GM12878 (cell line): Measurements from ENCODE around the gene SNED1. TPM values are rescaled to one million over a fixed set of nuclear protein-coding genes. Genes with fewer than 3 reads are reported as not detected.

Source experiments
- ATAC-seq: fragments of 200-7000 bp; cut with Tn5 transposase; 3 replicates; pipeline ENCODE4 v1.9.1; 2020; ENCODE audit warnings: mild to moderate bottlenecking, moderate library complexity
- Bru-seq: library from RNA; stranded (reverse); fragments of 400-500 nt; gene quantifications from one replicate; lab custom pipeline; 2021; lab: Mats Ljungman, UMichigan
- BruChase-seq, 2 experiments: library from RNA; stranded (reverse); fragments of 400-500 nt; gene quantifications; one replicate each; lab custom pipeline; 2021; lab: Mats Ljungman, UMichigan
- BruUV-seq: library from RNA; stranded (reverse); fragments of 400-500 nt; replicated peaks from 2 replicates; lab custom pipeline; 2021; lab: Mats Ljungman, UMichigan
- CTCF ChIA-PET: fragments of 300-600 bp; sonication (Branson Sonifier 250); formaldehyde crosslinking; extraction: SDS; loops from one replicate; lab custom pipeline; 2021; ENCODE audit warnings: inconsistent platforms; lab: Yijun Ruan, JAX
- POLR2A ChIA-PET: fragments of 350-600 bp; formaldehyde crosslinking; extraction: SDS; loops from one replicate; lab custom pipeline; 2021; ENCODE audit warnings: inconsistent platforms; lab: Charles Lee
- RAD21 ChIA-PET: fragments of 300-600 bp; sonication (Branson Sonifier 250); formaldehyde crosslinking; loops from one replicate; lab custom pipeline; 2023; ENCODE audit warnings: antibody characterized with exemption; ENCODE audit not compliant: unreplicated experiment; lab: Charles Lee
- SMC1A ChIA-PET: fragments of 300-600 bp; sonication (Branson Sonifier 250); formaldehyde crosslinking; loops from one replicate; lab custom pipeline; 2023; ENCODE audit not compliant: unreplicated experiment, uncharacterized antibody; lab: Charles Lee
- DNase-seq: peaks from one replicate; pipeline ENCODE4 v3.0.0-alpha.2; 2011; ENCODE audit warnings: low read depth, low spot score
- FAIRE-seq: peaks from 3 replicates; lab custom pipeline; 2011; peaks lifted over from hg19 to GRCh38; lab: Jason Lieb, UNC
- H2AFZ ChIP-seq: 2 replicates; pipeline ENCODE4 v1.6.0; 2011; ENCODE audit warnings: low read depth, low read length, control low read depth; ENCODE audit not compliant: control insufficient read depth
- H3K27ac ChIP-seq: 2 replicates; pipeline ENCODE4 v1.5.1; 2011; ENCODE audit warnings: control low read depth; ENCODE audit not compliant: control insufficient read depth, insufficient read depth
- H3K27me3 ChIP-seq, 2 experiments: replicated peaks in 1 of 2; 2 replicates each; pipeline versions ENCODE4 v1.6.0 to v1.6.1; 2011; ENCODE audit warnings: low read length in 1 of 2; ENCODE audit not compliant: control insufficient read depth in 2 of 2, insufficient read depth in 2 of 2
- H3K36me3 ChIP-seq, 2 experiments: 2 replicates each; pipeline ENCODE4 v1.5.1; 2011; ENCODE audit warnings: low read length in 1 of 2; ENCODE audit not compliant: control insufficient read depth in 2 of 2, insufficient read depth in 2 of 2
- H3K4me1 ChIP-seq: 2 replicates; pipeline ENCODE4 v1.6.1; 2011; ENCODE audit warnings: mild to moderate bottlenecking, low read length, moderate library complexity, mixed read lengths; ENCODE audit not compliant: control insufficient read depth, insufficient read depth
- H3K4me2 ChIP-seq: 2 replicates; pipeline ENCODE4 v1.6.0; 2011; ENCODE audit warnings: control low read depth; ENCODE audit not compliant: control insufficient read depth, insufficient read depth
- H3K4me3 ChIP-seq: fragments of 200-600 bp; sonication (generic); 2 replicates; pipeline ENCODE4 v1.5.1; 2016
- H3K79me2 ChIP-seq: 2 replicates; pipeline ENCODE4 v1.6.0; 2011; ENCODE audit warnings: low read length; ENCODE audit not compliant: control insufficient read depth, insufficient read depth
- H3K9ac ChIP-seq: 2 replicates; pipeline ENCODE4 v1.8.0; 2011; ENCODE audit warnings: low read length, control low read depth, mixed read lengths; ENCODE audit not compliant: control insufficient read depth, insufficient read depth
- H3K9me3 ChIP-seq: replicated peaks from 3 replicates; pipeline ENCODE4 v1.5.1; 2011; ENCODE audit warnings: mild to moderate bottlenecking, low read length; ENCODE audit not compliant: control insufficient read depth, insufficient read depth
- H4K20me1 ChIP-seq: 2 replicates; pipeline ENCODE4 v1.6.0; 2011; ENCODE audit not compliant: control insufficient read depth, insufficient read depth
- HDAC2 ChIP-seq: fragments of 200-600 bp; sonication (generic); IDR thresholded peaks from 2 replicates; pipeline ENCODE4 v1.6.1; 2017
- KLF5 ChIP-seq: fragments of 450-650 bp; IDR thresholded peaks from 2 replicates; pipeline ENCODE4 v1.6.1; 2014; ENCODE audit warnings: mild to moderate bottlenecking; ENCODE audit not compliant: partially characterized antibody
- NFIC ChIP-seq: IDR thresholded peaks from 2 replicates; pipeline ENCODE4 v1.6.1; 2012; ENCODE audit warnings: low read depth, mild to moderate bottlenecking, inconsistent platforms, low read length, moderate library complexity
- NR2F1 ChIP-seq: fragments of 450-650 bp; conservative IDR thresholded peaks from 2 replicates; pipeline ENCODE4 v1.6.1; 2017; ENCODE audit warnings: mild to moderate bottlenecking
- PAX8 ChIP-seq: fragments of 450-650 bp; IDR thresholded peaks from 2 replicates; pipeline ENCODE4 v1.6.1; 2017; ENCODE audit warnings: mild to moderate bottlenecking, moderate library complexity
- POLR2AphosphoS5 ChIP-seq: IDR thresholded peaks from 2 replicates; pipeline ENCODE4 v1.6.1; 2011; ENCODE audit warnings: mild to moderate bottlenecking, low read length, inconsistent platforms
- RUNX3 ChIP-seq: IDR thresholded peaks from 2 replicates; pipeline ENCODE4 v1.6.1; 2012; ENCODE audit warnings: low read length, inconsistent platforms
- STAT3 ChIP-seq: IDR thresholded peaks from 2 replicates; pipeline ENCODE4 v1.6.1; 2011; ENCODE audit warnings: low read depth, low read length, improper control_type of control experiment
- ZBED1 ChIP-seq: IDR thresholded peaks from 2 replicates; pipeline ENCODE4 v1.6.1; 2016; ENCODE audit warnings: borderline replicate concordance
- WGBS: methylation state at CpG from one replicate; pipeline ENCODE4 v1.1.6; 2016; ENCODE audit warnings: low lambda C conversion rate; ENCODE audit not compliant: insufficient replicate concordance, insufficient coverage; ENCODE audit errors: missing lambda C conversion rate; 5-methylcytosine and 5-hydroxymethylcytosine counted together
- in situ Hi-C: fragments of 300-500 bp; cut with MboI; formaldehyde crosslinking; loops from 9 replicates; pipeline ENCODE4 v1.14.3; 2018; ENCODE audit warnings: mixed read lengths
- intact Hi-C: fragments of 100-400 bp; cut with micrococcal nuclease; formaldehyde crosslinking; loops from one replicate; pipeline ENCODE4 v1.14.2; 2022; ENCODE audit not compliant: unreplicated experiment
- long read RNA-seq, 2 experiments: library from polyadenylated mRNA; unstranded; transcript quantifications; one replicate each; pipeline ENCODE4 v2.0.0, GENCODE V29; 2019 to 2020
- polyA minus RNA-seq, 3 experiments: library from RNA; depleted of rRNA, polyadenylated mRNA; stranded (reverse); fragments of >200 nt; gene quantifications; 2 replicates each; pipeline ENCODE4 v1.2.3, GENCODE V29; 2011
- polyA plus RNA-seq, 11 experiments: library from polyadenylated mRNA; depleted of rRNA in 4 of 11; unstranded in 6 of 11; stranded (reverse) in 5 of 11; fragments of >200 nt; fragmentation: Nextera tagmentation in 4 of 11; fragmentation: Illumina TruSeq in 1 of 11; extraction: Ambion mirVana in 4 of 11; extraction: Trizol in 1 of 11; gene quantifications; 1 replicate in 1 of 11; 2 replicates in 10 of 11; pipeline versions ENCODE4 v1.2.1 to v1.2.3, GENCODE V29; 2011 to 2016; ENCODE audit warnings: inconsistent platforms in 2 of 11, missing spikeins in 2 of 11, low read depth in 1 of 11
- total RNA-seq, 4 experiments: library from RNA; depleted of rRNA in 3 of 4; stranded (reverse); fragments of >200 nt in 3 of 4; fragmentation: Illumina TruSeq in 1 of 4; extraction: Trizol in 1 of 4; gene quantifications; 2 replicates each; pipeline versions ENCODE4 v1.2.1 to v1.2.3, GENCODE V29; 2013 to 2021
- TF ChIP-seq, protein P1 (sequence below): fragments of 450-650 bp; IDR thresholded peaks from 2 replicates; pipeline ENCODE4 v1.6.1; 2014; ENCODE audit warnings: mild to moderate bottlenecking
- TF ChIP-seq, protein P2 (sequence below): fragments of 450-650 bp; IDR thresholded peaks from 2 replicates; pipeline ENCODE4 v1.6.1; 2017; ENCODE audit warnings: mild to moderate bottlenecking, low read depth, inconsistent platforms; ENCODE audit not compliant: poor library complexity, severe bottlenecking
- TF ChIP-seq, protein P3 (sequence below): IDR thresholded peaks from 2 replicates; pipeline ENCODE4 v1.6.1; 2012; ENCODE audit warnings: mild to moderate bottlenecking, low read depth, low read length

The SNED1 gene
- total RNA-seq (2013; cell fraction: nucleolus; rRNA removed), result 70.4 and 84.1 TPM in 2 replicates
- total RNA-seq (2014; rRNA removed) (4.4 and 7.6 TPM in 2 replicates), total RNA-seq (2014; rRNA removed; fragmentation: Illumina TruSeq; extraction: Trizol) (3.4 TPM in 2 replicates), total RNA-seq (2021) (5.5 and 7.3 TPM in 2 replicates), polyA plus RNA-seq (2011; rRNA removed) (3.6 and 4.4 TPM in 2 replicates), polyA plus RNA-seq (2014; fragmentation: Illumina TruSeq; extraction: Trizol) (0.17 and 1.3 TPM in 2 replicates), polyA plus RNA-seq (2014; fragmentation: Nextera tagmentation; extraction: Ambion mirVana) (under 1 TPM; 0.05 to 0.18 TPM), polyA plus RNA-seq (2014; rRNA removed) (6.5 and 8.4 TPM in 2 replicates), polyA plus RNA-seq (2016; fragmentation: Nextera tagmentation; extraction: Ambion mirVana) (1 to 10 TPM; 1.7 to 2.5 TPM), polyA minus RNA-seq (2011; rRNA and poly(A)+ RNA removed) (4.2 and 15.9 TPM in 2 replicates), Bru-seq, nascent RNA (percentile 59 among the genes with signal in this experiment), BruChase-seq, experiment 1, labeled RNA remaining after a 6-hour chase (percentile 50 among the genes with signal in this experiment), BruChase-seq, experiment 2, labeled RNA remaining after a 2-hour chase (percentile 53 among the genes with signal in this experiment)
- 0.97 TPM for polyA plus RNA-seq (2011; ENCODE audit: low read depth)
- polyA plus RNA-seq (2011; cell fraction: cytosol; rRNA removed), result 4.7 and 6.9 TPM in 2 replicates
- 24.3 and 25.9 TPM in 2 replicates for polyA plus RNA-seq (2011; cell fraction: nucleus; rRNA removed)
- polyA plus RNA-seq (2012), result 1.3 and 1.4 TPM in 2 replicates
- 1.1 and 3.3 TPM in 2 replicates for polyA minus RNA-seq (2011; cell fraction: cytosol; rRNA and poly(A)+ RNA removed)
- 14.7 and 21.0 TPM in 2 replicates for polyA minus RNA-seq (2011; cell fraction: nucleus; rRNA and poly(A)+ RNA removed)
- long read RNA-seq, experiment 1, partial matches to known transcripts, result 1 of 3 reads
- long read RNA-seq, experiment 1, other reads (novel, unspliced or antisense), result 2 of 3 reads
- long read RNA-seq, experiment 2, partial matches to known transcripts, result 0 of 6 reads
- long read RNA-seq, experiment 2, other reads (novel, unspliced or antisense), result 6 of 6 reads

DNA sequence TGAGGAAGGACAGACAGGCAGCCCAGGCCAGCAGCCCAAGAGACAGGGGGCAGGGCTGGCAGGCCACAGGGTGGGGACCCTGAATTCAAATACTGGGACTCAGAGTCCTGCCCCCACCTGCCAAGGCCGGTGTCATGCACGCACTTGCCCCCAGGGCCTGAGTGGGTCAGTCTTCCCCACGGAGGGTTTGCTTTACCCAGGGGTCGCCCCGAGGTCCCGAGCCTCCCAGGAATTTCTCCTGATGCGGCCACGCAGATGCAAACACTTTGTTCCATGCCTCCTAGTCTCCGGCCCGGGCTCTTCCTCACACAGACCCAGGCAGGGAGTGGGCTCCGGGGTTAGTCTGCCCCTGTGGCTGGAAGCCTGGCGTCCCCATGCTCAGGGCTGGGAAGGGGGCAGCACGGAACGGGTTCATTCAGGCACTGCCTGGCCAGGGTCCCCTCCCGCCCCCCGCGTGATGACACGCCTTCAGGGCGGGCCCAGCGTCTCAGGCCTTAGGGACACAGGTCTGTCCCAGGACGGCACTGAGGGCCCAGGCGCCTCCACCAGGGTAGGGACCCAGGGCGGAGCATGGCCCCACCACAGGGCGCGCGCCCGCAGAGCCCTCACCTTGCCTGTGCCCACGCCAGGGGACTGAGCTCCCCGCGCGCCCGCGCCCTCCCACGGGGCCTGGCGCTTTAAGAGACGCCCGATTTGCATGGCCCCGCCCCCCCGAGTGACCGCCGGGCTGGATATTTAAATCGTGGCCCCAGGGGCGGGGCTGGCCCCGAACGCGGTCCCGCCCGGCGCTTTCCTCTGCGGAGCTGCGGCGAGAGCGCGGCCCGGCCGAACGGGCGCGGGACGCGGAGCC, at the start of gene SNED1:
Gene SNED1 (plus strand): TSS at position 763 of the 850 bp plus-strand sequence. CDS start 220 bp downstream, outside the sequence.
- ChIA-PET POLR2A (no interaction called here), RAD21 (no interaction called here), SMC1A (no interaction called here), CTCF (no interaction called here)
- Histone ChIP-seq H2AFZ (peak within 1 kb of the TSS; percentile 63), H3K4me2 (peak within 1 kb of the TSS; percentile 64), H3K27ac (no peak within 1 kb of the TSS), H4K20me1 (no peaks in the 10 kb centered on the region), H3K79me2 (no peaks in the 10 kb centered on the region), H3K9ac (no peak within 1 kb of the TSS), H3K36me3 (no peaks in the 10 kb centered on the region), H3K4me1 (no peaks in the 10 kb centered on the region), H3K4me3 (peak within 1 kb of the TSS; percentile 11; the same call in 1 of the 2 replicates), H3K27me3 (peaks cover 1 to 7% of the 10 kb centered on the region in 2 experiments; a peak in 3 of 4 replicates), H3K9me3 (peaks cover under 1% of the 10 kb centered on the region; the same call in 1 of the 3 replicates)
- in situ Hi-C loops, result no loop called here
- 7% methylated on average over 48 of the region's 61 CpGs for WGBS
- intact Hi-C loops, result no loop called here
- ATAC-seq, result peak; percentile 85
- BruUV-seq, result no TSS peak
- DNase-seq, result no peak
- no peak for FAIRE-seq
- no peak for TF ChIP-seq PAX8
- no peak for TF ChIP-seq KLF5
- TF ChIP-seq HDAC2, result no peak
- no peak for TF ChIP-seq RUNX3
- TF ChIP-seq, protein P1, sequence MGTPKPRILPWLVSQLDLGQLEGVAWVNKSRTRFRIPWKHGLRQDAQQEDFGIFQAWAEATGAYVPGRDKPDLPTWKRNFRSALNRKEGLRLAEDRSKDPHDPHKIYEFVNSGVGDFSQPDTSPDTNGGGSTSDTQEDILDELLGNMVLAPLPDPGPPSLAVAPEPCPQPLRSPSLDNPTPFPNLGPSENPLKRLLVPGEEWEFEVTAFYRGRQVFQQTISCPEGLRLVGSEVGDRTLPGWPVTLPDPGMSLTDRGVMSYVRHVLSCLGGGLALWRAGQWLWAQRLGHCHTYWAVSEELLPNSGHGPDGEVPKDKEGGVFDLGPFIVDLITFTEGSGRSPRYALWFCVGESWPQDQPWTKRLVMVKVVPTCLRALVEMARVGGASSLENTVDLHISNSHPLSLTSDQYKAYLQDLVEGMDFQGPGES, result no peak
- no peak for TF ChIP-seq NR2F1
- TF ChIP-seq ZBED1, result no peak
- TF ChIP-seq POLR2AphosphoS5, result no peak
- TF ChIP-seq, protein P2, sequence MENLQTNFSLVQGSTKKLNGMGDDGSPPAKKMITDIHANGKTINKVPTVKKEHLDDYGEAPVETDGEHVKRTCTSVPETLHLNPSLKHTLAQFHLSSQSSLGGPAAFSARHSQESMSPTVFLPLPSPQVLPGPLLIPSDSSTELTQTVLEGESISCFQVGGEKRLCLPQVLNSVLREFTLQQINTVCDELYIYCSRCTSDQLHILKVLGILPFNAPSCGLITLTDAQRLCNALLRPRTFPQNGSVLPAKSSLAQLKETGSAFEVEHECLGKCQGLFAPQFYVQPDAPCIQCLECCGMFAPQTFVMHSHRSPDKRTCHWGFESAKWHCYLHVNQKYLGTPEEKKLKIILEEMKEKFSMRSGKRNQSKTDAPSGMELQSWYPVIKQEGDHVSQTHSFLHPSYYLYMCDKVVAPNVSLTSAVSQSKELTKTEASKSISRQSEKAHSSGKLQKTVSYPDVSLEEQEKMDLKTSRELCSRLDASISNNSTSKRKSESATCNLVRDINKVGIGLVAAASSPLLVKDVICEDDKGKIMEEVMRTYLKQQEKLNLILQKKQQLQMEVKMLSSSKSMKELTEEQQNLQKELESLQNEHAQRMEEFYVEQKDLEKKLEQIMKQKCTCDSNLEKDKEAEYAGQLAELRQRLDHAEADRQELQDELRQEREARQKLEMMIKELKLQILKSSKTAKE, result no peak
- TF ChIP-seq, protein P3, sequence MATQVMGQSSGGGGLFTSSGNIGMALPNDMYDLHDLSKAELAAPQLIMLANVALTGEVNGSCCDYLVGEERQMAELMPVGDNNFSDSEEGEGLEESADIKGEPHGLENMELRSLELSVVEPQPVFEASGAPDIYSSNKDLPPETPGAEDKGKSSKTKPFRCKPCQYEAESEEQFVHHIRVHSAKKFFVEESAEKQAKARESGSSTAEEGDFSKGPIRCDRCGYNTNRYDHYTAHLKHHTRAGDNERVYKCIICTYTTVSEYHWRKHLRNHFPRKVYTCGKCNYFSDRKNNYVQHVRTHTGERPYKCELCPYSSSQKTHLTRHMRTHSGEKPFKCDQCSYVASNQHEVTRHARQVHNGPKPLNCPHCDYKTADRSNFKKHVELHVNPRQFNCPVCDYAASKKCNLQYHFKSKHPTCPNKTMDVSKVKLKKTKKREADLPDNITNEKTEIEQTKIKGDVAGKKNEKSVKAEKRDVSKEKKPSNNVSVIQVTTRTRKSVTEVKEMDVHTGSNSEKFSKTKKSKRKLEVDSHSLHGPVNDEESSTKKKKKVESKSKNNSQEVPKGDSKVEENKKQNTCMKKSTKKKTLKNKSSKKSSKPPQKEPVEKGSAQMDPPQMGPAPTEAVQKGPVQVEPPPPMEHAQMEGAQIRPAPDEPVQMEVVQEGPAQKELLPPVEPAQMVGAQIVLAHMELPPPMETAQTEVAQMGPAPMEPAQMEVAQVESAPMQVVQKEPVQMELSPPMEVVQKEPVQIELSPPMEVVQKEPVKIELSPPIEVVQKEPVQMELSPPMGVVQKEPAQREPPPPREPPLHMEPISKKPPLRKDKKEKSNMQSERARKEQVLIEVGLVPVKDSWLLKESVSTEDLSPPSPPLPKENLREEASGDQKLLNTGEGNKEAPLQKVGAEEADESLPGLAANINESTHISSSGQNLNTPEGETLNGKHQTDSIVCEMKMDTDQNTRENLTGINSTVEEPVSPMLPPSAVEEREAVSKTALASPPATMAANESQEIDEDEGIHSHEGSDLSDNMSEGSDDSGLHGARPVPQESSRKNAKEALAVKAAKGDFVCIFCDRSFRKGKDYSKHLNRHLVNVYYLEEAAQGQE, result no peak
- no peak for TF ChIP-seq NFIC
- TF ChIP-seq STAT3, result no peak
